Keratinocyte (primary cell): Measurements from ENCODE around the gene PPP1R12A.

Source experiments
- EZH2 ChIP-seq: IDR thresholded peaks from one replicate; pipeline ENCODE4 v1.6.1; 2012; ENCODE audit warnings: inconsistent platforms, mild to moderate bottlenecking, low read length, moderate library complexity
- TF ChIP-seq, protein P1 (sequence below), 3 experiments: IDR thresholded peaks in 1 of 3; conservative IDR thresholded peaks in 1 of 3; optimal IDR thresholded peaks in 1 of 3; 2 replicates in 2 of 3; 3 replicates in 1 of 3; pipeline versions ENCODE3 to v1.5.1; 2011; ENCODE audit warnings: low read length in 3 of 3, mild to moderate bottlenecking in 3 of 3, moderate library complexity in 2 of 3, control low read depth in 1 of 3, inconsistent platforms in 1 of 3; ENCODE audit not compliant: insufficient read depth in 2 of 3; ENCODE audit errors: extremely low read depth in 1 of 3

DNA sequence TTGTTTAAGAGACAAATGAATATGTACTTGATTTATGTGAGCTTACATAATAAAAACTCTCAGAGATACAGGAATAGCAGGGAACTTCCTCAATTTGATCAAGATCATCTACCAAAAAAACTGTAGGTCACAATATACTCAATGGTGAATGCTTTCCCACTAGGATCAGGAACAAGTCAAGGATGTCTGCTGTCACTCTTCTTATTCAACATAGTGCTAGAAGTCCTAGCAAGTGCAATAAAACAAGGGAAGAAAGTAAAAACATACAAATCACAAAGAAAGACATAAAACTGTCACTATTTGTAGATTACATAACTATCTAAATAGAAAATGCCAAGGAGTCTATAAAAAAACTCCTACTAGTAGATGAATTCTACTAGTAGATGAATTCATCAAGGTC is 202.3 kb downstream of the PPP1R12A start:
- TF ChIP-seq, protein P1, sequence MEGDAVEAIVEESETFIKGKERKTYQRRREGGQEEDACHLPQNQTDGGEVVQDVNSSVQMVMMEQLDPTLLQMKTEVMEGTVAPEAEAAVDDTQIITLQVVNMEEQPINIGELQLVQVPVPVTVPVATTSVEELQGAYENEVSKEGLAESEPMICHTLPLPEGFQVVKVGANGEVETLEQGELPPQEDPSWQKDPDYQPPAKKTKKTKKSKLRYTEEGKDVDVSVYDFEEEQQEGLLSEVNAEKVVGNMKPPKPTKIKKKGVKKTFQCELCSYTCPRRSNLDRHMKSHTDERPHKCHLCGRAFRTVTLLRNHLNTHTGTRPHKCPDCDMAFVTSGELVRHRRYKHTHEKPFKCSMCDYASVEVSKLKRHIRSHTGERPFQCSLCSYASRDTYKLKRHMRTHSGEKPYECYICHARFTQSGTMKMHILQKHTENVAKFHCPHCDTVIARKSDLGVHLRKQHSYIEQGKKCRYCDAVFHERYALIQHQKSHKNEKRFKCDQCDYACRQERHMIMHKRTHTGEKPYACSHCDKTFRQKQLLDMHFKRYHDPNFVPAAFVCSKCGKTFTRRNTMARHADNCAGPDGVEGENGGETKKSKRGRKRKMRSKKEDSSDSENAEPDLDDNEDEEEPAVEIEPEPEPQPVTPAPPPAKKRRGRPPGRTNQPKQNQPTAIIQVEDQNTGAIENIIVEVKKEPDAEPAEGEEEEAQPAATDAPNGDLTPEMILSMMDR (optimal IDR thresholded peaks at IDR 0.05 in 1 of 3, IDR thresholded peaks at IDR 0.05 in 1 of 3, conservative IDR thresholded peaks at IDR 0.05 in 1 of 3; ENCODE audit: extremely low read depth in 1 of 3, insufficient read depth in 2 of 3, low read length in 3 of 3) = no peak
- no peak for TF ChIP-seq EZH2
